Type B pancreatic cell (in vitro differentiated cells): ENCODE data around the gene PCDHB15. TPM values are rescaled to one million over a fixed set of nuclear protein-coding genes. Genes with fewer than 3 reads are reported as not detected.
"Not testable (repeated sequence)": the region's sequence is repeated elsewhere in the genome, so short reads cannot be mapped to it uniquely, and the experiment has no call there.

Source experiments
- DNase-seq: peaks from one replicate; pipeline ENCODE4 v3.0.0; 2021; ENCODE audit warnings: mixed read lengths; ENCODE audit not compliant: unreplicated experiment; ENCODE audit errors: extremely low spot score
- H3K27ac Mint-ChIP-seq: 2 replicates; pipeline ENCODE4 v1.8.0; 2021; ENCODE audit warnings: mild to moderate bottlenecking, mixed read lengths
- H3K27me3 Mint-ChIP-seq: 2 replicates; pipeline ENCODE4 v1.8.0; 2021; ENCODE audit warnings: mixed read lengths
- H3K36me3 Mint-ChIP-seq: 2 replicates; pipeline ENCODE4 v1.8.0; 2021; ENCODE audit warnings: mixed read lengths
- H3K4me1 Mint-ChIP-seq: one replicate; pipeline ENCODE4 v1.8.0; 2021; ENCODE audit warnings: mixed read lengths; ENCODE audit not compliant: unreplicated experiment
- H3K4me3 Mint-ChIP-seq: 2 replicates; pipeline ENCODE4 v1.8.0; 2021; ENCODE audit warnings: mild to moderate bottlenecking, mixed read lengths
- H3K9me3 Mint-ChIP-seq: 2 replicates; pipeline ENCODE4 v1.8.0; 2021; ENCODE audit warnings: mixed read lengths
- CTCF ChIP-seq: fragments of 200-600 bp; sonication (generic); conservative IDR thresholded peaks from 2 replicates; pipeline ENCODE4 v1.5.0; 2021; ENCODE audit warnings: antibody characterized with exemption, mild to moderate bottlenecking
- long read RNA-seq: library from polyadenylated mRNA; unstranded; transcript quantifications from one replicate; pipeline ENCODE4 v2.0.0, GENCODE V29; 2020
- total RNA-seq: library from RNA; stranded (reverse); gene quantifications from 2 replicates; pipeline ENCODE4 v1.2.1, GENCODE V29; 2021; ENCODE audit warnings: low replicate concordance

The PCDHB15 gene
- 3.3 and 3.8 TPM in 2 replicates for total RNA-seq
- long read RNA-seq, full-length matches to known transcripts: 2 of 2 reads
- long read RNA-seq, partial matches to known transcripts: 0 of 2 reads
- long read RNA-seq, other reads (novel, unspliced or antisense): 0 of 2 reads

GRCh38 chr5:141245250-141245717 lies at the start of gene PCDHB15:
Gene PCDHB15, plus strand, starts transcription at chr5:141245395. Its CDS starts 184 bp downstream, at chr5:141245579.
- H3K4me3 Mint-ChIP-seq: peak within 1 kb of the TSS; percentile 84
- no peak for DNase-seq
- TF ChIP-seq CTCF: peak; percentile 67
- peaks cover 25% of the 10 kb centered on the region for H3K9me3 Mint-ChIP-seq
- H3K27me3 Mint-ChIP-seq: no peaks in the 10 kb centered on the region
- peaks cover 18% of the 10 kb centered on the region for H3K36me3 Mint-ChIP-seq
- no peak within 1 kb of the TSS for H3K27ac Mint-ChIP-seq
- no peaks in the 10 kb centered on the region for H3K4me1 Mint-ChIP-seq

GRCh38 chr5:141196363-141196762 lies 48.8 kb upstream of the PCDHB15 start:
- peaks cover 4% of the 10 kb centered on the region for H3K36me3 Mint-ChIP-seq
- H3K9me3 Mint-ChIP-seq: peaks cover 4% of the 10 kb centered on the region
- no peak for DNase-seq
- no peak overlapping the region for H3K27ac Mint-ChIP-seq
- H3K4me3 Mint-ChIP-seq: no peak overlapping the region
- no peaks in the 10 kb centered on the region for H3K27me3 Mint-ChIP-seq
- TF ChIP-seq CTCF: no peak
- no peaks in the 10 kb centered on the region for H3K4me1 Mint-ChIP-seq

GRCh38 chr5:141199359-141200235 lies 45.6 kb upstream of the PCDHB15 start, which contains the start of gene PCDHB11:
Gene PCDHB11, plus strand, starts transcription at chr5:141199627. Its CDS starts 148 bp downstream, at chr5:141199775.
- Mint-ChIP-seq H3K4me1 (no peaks in the 10 kb centered on the region), H3K9me3 (no peaks in the 10 kb centered on the region), H3K4me3 (peak within 1 kb of the TSS; percentile 74), H3K27ac (no peak within 1 kb of the TSS), H3K36me3 (peaks cover 4% of the 10 kb centered on the region), H3K27me3 (no peaks in the 10 kb centered on the region)
- peak; percentile 53 for TF ChIP-seq CTCF
- no peak for DNase-seq

GRCh38 chr5:141201126-141201525 lies 44.1 kb upstream of the PCDHB15 start:
- H3K4me3 Mint-ChIP-seq, H3K27ac Mint-ChIP-seq, H3K9me3 Mint-ChIP-seq, H3K27me3 Mint-ChIP-seq, H3K36me3 Mint-ChIP-seq, H3K4me1 Mint-ChIP-seq, DNase-seq: not testable (repeated sequence)

- DNase-seq, H3K9me3 Mint-ChIP-seq, H3K36me3 Mint-ChIP-seq, H3K4me1 Mint-ChIP-seq, H3K27me3 Mint-ChIP-seq, H3K4me3 Mint-ChIP-seq, H3K27ac Mint-ChIP-seq: not testable (repeated sequence)
These were observed 43.5 kb upstream of the PCDHB15 start for GRCh38 chr5:141201646-141202045.

- Mint-ChIP-seq H3K4me3 (peak within 1 kb of the TSS; percentile 80), H3K36me3 (no peaks in the 10 kb centered on the region)
These were observed 36.7 kb upstream of the PCDHB15 start, which contains the start of gene PCDHB12 for GRCh38 chr5:141208478-141208877. Gene PCDHB12, plus strand, starts transcription at chr5:141208719. Its CDS starts 189 bp downstream, at chr5:141208908.

GRCh38 chr5:141210281-141210680 lies 34.9 kb upstream of the PCDHB15 start:
- H3K4me1 Mint-ChIP-seq, H3K4me3 Mint-ChIP-seq, DNase-seq, H3K36me3 Mint-ChIP-seq, H3K27me3 Mint-ChIP-seq, H3K9me3 Mint-ChIP-seq, H3K27ac Mint-ChIP-seq: not testable (repeated sequence)

More at GRCh38 chr5:141208478-141208877, 36.7 kb upstream of the PCDHB15 start, which contains the start of gene PCDHB12:
- H3K27ac Mint-ChIP-seq: no peak within 1 kb of the TSS
- no peak for DNase-seq
- no peaks in the 10 kb centered on the region for H3K4me1 Mint-ChIP-seq
- TF ChIP-seq CTCF: peak; percentile 45
- peaks cover under 1% of the 10 kb centered on the region for H3K9me3 Mint-ChIP-seq
- no peaks in the 10 kb centered on the region for H3K27me3 Mint-ChIP-seq

- not testable (repeated sequence) for H3K27ac Mint-ChIP-seq, H3K27me3 Mint-ChIP-seq, H3K4me1 Mint-ChIP-seq, H3K36me3 Mint-ChIP-seq, DNase-seq, H3K9me3 Mint-ChIP-seq, H3K4me3 Mint-ChIP-seq
These were observed 34.3 kb upstream of the PCDHB15 start for GRCh38 chr5:141210849-141211248.
